Neural cell (in vitro differentiated cells): ENCODE data around the gene SAYSD1. TPM values are rescaled to one million over a fixed set of nuclear protein-coding genes. Genes with fewer than 3 reads are reported as not detected.

Experiments used
- H2AFZ ChIP-seq: fragments of 200-600, 300-800 bp; sonication (generic), shearing (Covaris generic); 2 replicates; pipeline ENCODE4 v1.6.0; 2014; ENCODE audit warnings: low read depth, mild to moderate bottlenecking, antibody characterized with exemption, low read length, moderate library complexity
- H3F3A ChIP-seq: fragments of 200-600 bp; shearing (Covaris generic); 2 replicates; pipeline ENCODE4 v1.6.1; 2016; ENCODE audit warnings: mild to moderate bottlenecking, moderate library complexity, mixed read lengths, antibody characterized with exemption, low read length; ENCODE audit not compliant: insufficient read depth, poor library complexity, severe bottlenecking
- H3K27ac ChIP-seq: fragments of 200-600, 300-800 bp; sonication (generic), shearing (Covaris generic); 2 replicates; pipeline ENCODE4 v1.5.1; 2014; ENCODE audit warnings: mild to moderate bottlenecking, low read length, moderate library complexity
- H3K27me3 ChIP-seq: fragments of 300-800, 200-600 bp; sonication (generic), shearing (Covaris generic); 2 replicates; pipeline ENCODE4 v1.6.0; 2014; ENCODE audit warnings: mild to moderate bottlenecking, low read depth, low read length, moderate library complexity; ENCODE audit not compliant: insufficient read depth
- H3K36me3 ChIP-seq: fragments of 300-800, 200-600 bp; sonication (generic), shearing (Covaris generic); 2 replicates; pipeline ENCODE4 v1.5.1; 2014; ENCODE audit warnings: mild to moderate bottlenecking, antibody characterized with exemption, low read length, moderate library complexity; ENCODE audit not compliant: insufficient read depth
- H3K4me2 ChIP-seq: fragments of 300-800, 200-600 bp; sonication (generic), shearing (Covaris generic); 2 replicates; pipeline ENCODE4 v1.6.0; 2014; ENCODE audit warnings: mild to moderate bottlenecking, low read length
- H3K4me3 ChIP-seq: fragments of 300-800, 200-600 bp; sonication (generic), shearing (Covaris generic); 2 replicates; pipeline ENCODE4 v1.5.1; 2014; ENCODE audit warnings: mild to moderate bottlenecking, low read length, moderate library complexity
- H3K79me2 ChIP-seq: fragments of 200-600 bp; shearing (Covaris generic); replicated peaks from 2 replicates; pipeline ENCODE4 v1.6.0; 2014; ENCODE audit warnings: mild to moderate bottlenecking, low read length, moderate library complexity; ENCODE audit not compliant: insufficient read depth
- H3K9ac ChIP-seq: fragments of 300-800, 200-600 bp; sonication (generic), shearing (Covaris generic); 2 replicates; pipeline ENCODE4 v1.6.1; 2016; ENCODE audit warnings: mild to moderate bottlenecking, low read length, mixed read lengths
- H3K9me2 ChIP-seq: fragments of 200-600 bp; shearing (Covaris generic); 2 replicates; pipeline ENCODE4 v1.6.1; 2016; ENCODE audit warnings: mild to moderate bottlenecking, low read length, mixed read lengths; ENCODE audit not compliant: insufficient read depth
- H3K9me3 ChIP-seq: fragments of 200-600, 300-800 bp; sonication (generic), shearing (Covaris generic); 2 replicates; pipeline ENCODE4 v1.6.1; 2016; ENCODE audit warnings: mild to moderate bottlenecking, mixed run types, low read length, moderate library complexity, mixed read lengths
- H4K20me1 ChIP-seq: fragments of 200-600 bp; shearing (Covaris generic); 2 replicates; pipeline ENCODE4 v1.6.1; 2016; ENCODE audit warnings: mild to moderate bottlenecking, mixed run types; ENCODE audit not compliant: insufficient read depth
- CTCF ChIP-seq: fragments of 450-650 bp; IDR thresholded peaks from 2 replicates; pipeline ENCODE4 v1.5.1; 2014; ENCODE audit warnings: antibody characterized with exemption, mild to moderate bottlenecking, moderate library complexity; ENCODE audit not compliant: poor library complexity, severe bottlenecking
- EP300 ChIP-seq: fragments of 450-650 bp; conservative IDR thresholded peaks from 2 replicates; pipeline ENCODE4 v1.6.1; 2014; ENCODE audit warnings: antibody characterized with exemption, mild to moderate bottlenecking, moderate library complexity; ENCODE audit not compliant: poor library complexity, severe bottlenecking
- EZH2 ChIP-seq: fragments of 200-600, 300-800 bp; shearing (Covaris generic), sonication (generic); IDR thresholded peaks from 2 replicates; pipeline ENCODE4 v1.6.1; 2014; ENCODE audit warnings: antibody characterized with exemption, low read length, borderline replicate concordance, mild to moderate bottlenecking; ENCODE audit not compliant: insufficient read depth, poor library complexity, severe bottlenecking
- MXI1 ChIP-seq: fragments of 450-650 bp; conservative IDR thresholded peaks from 2 replicates; pipeline ENCODE4 v1.6.1; 2014; ENCODE audit warnings: antibody characterized with exemption, mild to moderate bottlenecking; ENCODE audit not compliant: poor library complexity, severe bottlenecking
- POLR2AphosphoS5 ChIP-seq: IDR thresholded peaks from 2 replicates; pipeline ENCODE4 v1.6.1; 2012
- RAD21 ChIP-seq: fragments of 450-650 bp; conservative IDR thresholded peaks from 2 replicates; pipeline ENCODE4 v1.6.1; 2014; ENCODE audit warnings: antibody characterized with exemption, mild to moderate bottlenecking, moderate library complexity
- REST ChIP-seq: IDR thresholded peaks from 2 replicates; pipeline ENCODE4 v1.6.1; 2012; ENCODE audit warnings: borderline replicate concordance
- SMC3 ChIP-seq: fragments of 450-650 bp; conservative IDR thresholded peaks from 2 replicates; pipeline ENCODE4 v1.6.1; 2014; ENCODE audit warnings: antibody characterized with exemption, mild to moderate bottlenecking, moderate library complexity; ENCODE audit not compliant: poor library complexity
- TAF1 ChIP-seq: IDR thresholded peaks from 2 replicates; pipeline ENCODE4 v1.6.1; 2012; ENCODE audit warnings: low read depth
- polyA minus RNA-seq: library from RNA; depleted of rRNA, polyadenylated mRNA; stranded (reverse); fragments of >200 nt; gene quantifications from 2 replicates; pipeline ENCODE4 v1.2.3, GENCODE V29; 2014
- polyA plus RNA-seq: library from polyadenylated mRNA; depleted of rRNA; stranded (reverse); fragments of >200 nt; gene quantifications from 2 replicates; pipeline ENCODE4 v1.2.3, GENCODE V29; 2014

The SAYSD1 gene, protein sequence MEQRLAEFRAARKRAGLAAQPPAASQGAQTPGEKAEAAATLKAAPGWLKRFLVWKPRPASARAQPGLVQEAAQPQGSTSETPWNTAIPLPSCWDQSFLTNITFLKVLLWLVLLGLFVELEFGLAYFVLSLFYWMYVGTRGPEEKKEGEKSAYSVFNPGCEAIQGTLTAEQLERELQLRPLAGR
- polyA plus RNA-seq (29.2 and 40.5 TPM in 2 replicates), polyA minus RNA-seq (62.3 and 65.1 TPM in 2 replicates)

- Histone ChIP-seq H3K9ac (peak within 1 kb of the TSS; percentile 81), H3K27ac (peak within 1 kb of the TSS; percentile 65)
- no peak for TF ChIP-seq TAF1
- peak; percentile 79 for TF ChIP-seq MXI1
- peak; percentile 92 for TF ChIP-seq POLR2AphosphoS5
- TF ChIP-seq SMC3, result peak; percentile 39
- TF ChIP-seq CTCF, result no peak
- TF ChIP-seq REST, result peak; percentile 48
Observed at GRCh38 chr6:39114704-39115599, at the start of gene SAYSD1. Gene SAYSD1, minus strand, starts transcription at chr6:39115186. Its CDS starts 97 bp downstream, at chr6:39115089.

GRCh38 chr6:39157511-39157910 lies 42.5 kb upstream of the SAYSD1 start:
- H3K27ac ChIP-seq, result no peak overlapping the region
- no peaks in the 10 kb centered on the region for H3K9me2 ChIP-seq
- H3K79me2 ChIP-seq, result no peaks in the 10 kb centered on the region
- H4K20me1 ChIP-seq, result no peaks in the 10 kb centered on the region
- no peaks in the 10 kb centered on the region for H3K36me3 ChIP-seq
- no peak for TF ChIP-seq TAF1
- no peak for TF ChIP-seq POLR2AphosphoS5
- no peak for TF ChIP-seq REST
- no peak for TF ChIP-seq EZH2
- TF ChIP-seq SMC3, result no peak
- no peak for TF ChIP-seq MXI1
- no peak for TF ChIP-seq CTCF
- TF ChIP-seq EP300, result no peak
- TF ChIP-seq RAD21, result no peak
- no peaks in the 10 kb centered on the region for H3K27me3 ChIP-seq
- H3K4me3 ChIP-seq, result no peak overlapping the region
- H3F3A ChIP-seq, result no peaks in the 10 kb centered on the region
- H3K9ac ChIP-seq, result no peak overlapping the region
- no peak overlapping the region for H3K4me2 ChIP-seq
- H3K9me3 ChIP-seq, result no peaks in the 10 kb centered on the region
- no peak overlapping the region for H2AFZ ChIP-seq

More at GRCh38 chr6:39114704-39115599, at the start of gene SAYSD1:
- no peaks in the 10 kb centered on the region for H3K36me3 ChIP-seq
- no peaks in the 10 kb centered on the region for H3K9me2 ChIP-seq
- peak within 1 kb of the TSS; percentile 53 for H3K4me2 ChIP-seq
- H3F3A ChIP-seq, result no peaks in the 10 kb centered on the region
- no peaks in the 10 kb centered on the region for H3K27me3 ChIP-seq
- peak within 1 kb of the TSS; percentile 81 for H3K4me3 ChIP-seq
- no peaks in the 10 kb centered on the region for H3K79me2 ChIP-seq
- H2AFZ ChIP-seq, result peak within 1 kb of the TSS; percentile 93
- H4K20me1 ChIP-seq, result no peaks in the 10 kb centered on the region
- no peaks in the 10 kb centered on the region for H3K9me3 ChIP-seq
